Measurements from ENCODE around the gene EEIG2.

GRCh38 chr1:108527837-108528236 lies 32.1 kb upstream of the EEIG2 start:
- TF ChIP-seq CTCF (IDR thresholded peaks at IDR 0.05) (no peak), POLR2A (IDR thresholded peaks at IDR 0.05) (no peak)

Measured in body of pancreas (tissue), 4 donors.